Choroid plexus epithelial cell (primary cell): ENCODE data around the gene TSTD1.
A peak's percentile ranks its signal among the peaks of the same experiment; 100 is the strongest.
"Not testable (repeated sequence)": the region's sequence is repeated elsewhere in the genome, so short reads cannot be mapped to it uniquely, and the experiment has no call there.

Experiments used
- DNase-seq: peaks from one replicate; pipeline ENCODE4 v3.0.0-alpha.2; 2010; ENCODE audit warnings: low read depth
- H3K4me3 ChIP-seq: 2 replicates; pipeline ENCODE4 v1.5.1; 2011; ENCODE audit warnings: low read depth, mild to moderate bottlenecking, control low read depth, low read length, moderate library complexity
- CTCF ChIP-seq: conservative IDR thresholded peaks from 2 replicates; pipeline ENCODE4 v1.5.1; 2011; ENCODE audit warnings: low read depth, mild to moderate bottlenecking, control low read depth, inconsistent platforms, low read length, moderate library complexity

TSTD1 gene

GRCh38 chr1:161033751-161034150 lies 5.0 kb downstream of the TSTD1 start:
- no peak for TF ChIP-seq CTCF
- no peak for DNase-seq
- no peak overlapping the region for H3K4me3 ChIP-seq

- TF ChIP-seq CTCF, result no peak
- DNase-seq, result no peak
- no peak overlapping the region for H3K4me3 ChIP-seq
Measured at GRCh38 chr1:161032409-161032808, 6.4 kb downstream of the TSTD1 start.

GRCh38 chr1:161031874-161032273 lies 6.9 kb downstream of the TSTD1 start:
- no peak for TF ChIP-seq CTCF

DNA sequence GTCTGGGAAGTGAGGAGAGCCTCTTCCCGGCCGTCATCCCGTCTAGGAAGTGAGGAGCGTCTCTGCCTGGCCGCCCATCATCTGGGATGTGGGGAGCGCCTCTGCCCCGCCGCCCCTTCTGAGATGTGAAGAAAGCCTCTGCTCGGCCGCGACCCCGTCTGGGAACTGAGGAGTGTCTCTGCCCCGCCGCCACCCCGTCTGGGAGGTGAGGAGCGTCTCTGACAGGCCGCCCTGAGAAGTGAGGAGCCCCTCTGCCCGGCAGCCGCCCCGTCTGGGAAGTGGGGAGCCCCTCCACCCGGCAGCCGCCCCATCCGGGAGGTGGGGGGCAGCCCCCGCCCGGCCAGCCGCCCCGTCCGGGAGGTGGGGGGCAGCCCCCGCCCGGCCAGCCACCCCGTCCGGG lies 9.3 kb downstream of the TSTD1 start:
- H3K4me3 ChIP-seq, DNase-seq: not testable (repeated sequence)

More at GRCh38 chr1:161031874-161032273, 6.9 kb downstream of the TSTD1 start:
- no peak for DNase-seq
- H3K4me3 ChIP-seq, result no peak overlapping the region

DNA sequence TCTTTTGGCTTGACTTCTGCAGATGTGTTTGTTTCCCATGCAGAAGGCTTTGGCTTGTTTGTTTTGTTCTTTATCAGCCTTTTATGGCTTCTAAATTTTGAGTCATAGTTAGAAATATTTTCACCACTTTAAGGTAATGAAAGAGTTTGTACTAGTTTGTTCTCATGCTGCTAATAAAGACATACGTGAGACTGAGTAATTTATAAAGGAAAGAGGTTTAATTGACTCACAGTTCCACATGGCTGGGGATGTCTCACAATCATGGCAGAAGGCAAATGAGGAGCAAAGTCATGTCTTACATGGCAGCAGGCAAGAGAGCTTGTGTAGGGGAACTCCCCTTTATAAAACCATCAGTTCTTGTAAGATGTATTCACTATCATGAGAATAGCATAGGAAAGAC lies 11.8 kb downstream of the TSTD1 start:
- H3K4me3 ChIP-seq, DNase-seq: not testable (repeated sequence)

DNA sequence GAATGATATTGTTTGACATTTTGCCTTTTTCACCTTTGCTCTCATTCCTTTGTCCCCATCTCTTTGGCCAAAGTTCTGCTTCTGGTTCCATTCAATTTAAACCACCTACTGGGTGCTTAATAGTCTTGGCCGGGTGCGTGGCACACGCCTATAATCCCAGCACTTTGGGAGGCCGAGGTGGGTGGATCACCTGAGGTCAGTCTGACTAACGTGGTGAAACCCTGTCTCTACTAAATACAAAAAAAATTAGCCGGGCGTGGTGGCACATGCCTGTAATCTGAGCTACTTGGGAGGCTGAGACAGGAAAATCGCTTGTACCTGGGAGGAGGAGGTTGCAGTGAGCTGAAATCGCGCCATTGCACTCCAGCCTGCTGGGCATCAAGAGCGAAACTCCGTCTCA lies 16.3 kb downstream of the TSTD1 start:
- not testable (repeated sequence) for H3K4me3 ChIP-seq, DNase-seq

DNA sequence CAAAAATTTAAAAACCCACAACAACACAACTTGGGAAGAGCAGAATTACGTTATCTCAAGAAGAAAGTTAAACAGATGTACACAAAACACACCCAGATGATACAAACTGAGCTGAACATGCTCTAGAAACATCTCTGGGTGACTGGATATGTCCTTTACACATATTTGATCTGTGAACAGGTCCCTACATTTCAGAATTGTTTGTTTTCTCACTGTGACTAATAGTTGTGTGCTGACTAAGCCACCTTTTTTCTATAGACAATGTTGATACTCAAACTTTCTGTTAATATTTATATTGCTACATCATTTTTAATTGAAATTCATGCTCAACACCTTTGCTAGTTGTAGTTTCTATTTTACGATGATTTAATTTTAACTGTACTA lies 16.8 kb downstream of the TSTD1 start:
- H3K4me3 ChIP-seq, result no peak overlapping the region
- no peak for DNase-seq
- TF ChIP-seq CTCF, result no peak

DNA sequence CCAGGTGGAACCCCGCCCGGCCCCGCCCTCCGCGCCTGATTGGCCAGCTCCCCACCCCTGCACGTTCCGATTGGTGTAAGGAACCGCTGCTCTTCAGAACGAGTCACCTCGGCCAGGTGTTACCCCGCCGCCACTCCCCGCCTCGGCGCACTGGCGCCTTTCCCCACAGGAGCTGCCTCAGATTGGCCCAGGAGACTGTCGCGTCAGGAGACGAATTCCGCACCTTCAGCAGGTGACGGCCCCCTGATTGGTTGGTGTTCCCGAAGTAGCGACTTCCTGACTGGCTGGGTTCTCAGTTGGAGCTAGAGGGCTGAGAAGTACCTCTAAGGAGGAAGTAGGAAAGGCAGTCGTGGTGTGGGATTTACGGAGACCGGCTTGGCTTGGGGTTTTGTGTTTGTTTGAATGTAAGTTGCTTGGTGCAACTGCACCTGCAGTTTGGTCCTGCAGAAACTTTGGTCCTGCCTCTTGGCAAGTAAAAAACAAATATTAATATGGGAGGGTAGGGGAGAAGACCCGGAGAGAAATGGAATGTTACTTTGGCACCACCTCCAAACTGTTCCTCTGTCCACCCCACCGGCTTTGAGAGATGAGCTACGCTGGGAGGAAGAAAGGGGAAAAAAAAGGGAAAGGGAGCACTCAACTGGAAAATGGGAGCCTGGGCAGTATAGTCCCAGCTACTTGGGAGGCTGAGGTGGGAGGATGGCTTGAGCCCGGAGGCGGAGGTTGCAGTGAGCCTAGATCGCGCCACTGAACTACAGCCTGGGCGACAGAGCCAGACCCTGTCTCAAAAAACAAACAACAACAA lies 17.4 kb downstream of the TSTD1 start:
- peak overlapping the region; percentile 73 for H3K4me3 ChIP-seq
- no peak for TF ChIP-seq CTCF
- peak; percentile 72 for DNase-seq
